A673 (cell line): Measurements from ENCODE around the gene CIT.

ENCODE experiments used
- CTCF ChIP-seq: fragments of 300-800, 200-600 bp; sonication (generic); conservative IDR thresholded peaks from 2 replicates; pipeline ENCODE4 v1.5.1; 2017; ENCODE audit warnings: low read depth, mild to moderate bottlenecking, antibody characterized with exemption, low read length, moderate library complexity, mixed read lengths
- EZH2 ChIP-seq: fragments of 200-600 bp; sonication (generic); IDR thresholded peaks from 2 replicates; pipeline ENCODE4 v1.6.1; 2017; ENCODE audit warnings: borderline replicate concordance, low read depth, mild to moderate bottlenecking, mixed read lengths, antibody characterized with exemption, low read length; ENCODE audit not compliant: poor library complexity, severe bottlenecking

- TF ChIP-seq EZH2, result no peak
- TF ChIP-seq CTCF, result no peak
Measured at GRCh38 chr12:119857041-119857591, 20.0 kb downstream of the CIT start.
